ENCODE measurements around the gene FCMR.
"Not testable (repeated sequence)": the region's sequence is repeated elsewhere in the genome, so short reads cannot be mapped to it uniquely, and the experiment has no call there.

Gene FCMR

GRCh38 chr1:206855859-206856258, 65.9 kb downstream of the FCMR start:
- H3K36me3 ChIP-seq (replicated peaks; ENCODE audit: insufficient read depth, low read length): no peaks in the 10 kb centered on the region
- no peak overlapping the region for H2AFZ ChIP-seq (ENCODE audit: low read length)
- H3K27ac ChIP-seq (ENCODE audit: low read length): no peak overlapping the region
- no peak overlapping the region for H3K4me2 ChIP-seq (ENCODE audit: low read depth, low read length)
- H3K4me1 ChIP-seq (ENCODE audit: low read length): no peaks in the 10 kb centered on the region
- no peak overlapping the region for H3K9ac ChIP-seq (ENCODE audit: low read length)
- TF ChIP-seq EZH2 (optimal IDR thresholded peaks at IDR 0.05; ENCODE audit: low read depth, low read length) (no peak), EZH2phosphoT487 (IDR thresholded peaks at IDR 0.05; ENCODE audit: low read length) (no peak), CTCF (IDR thresholded peaks at IDR 0.05; ENCODE audit: low read length) (no peak)
- no peaks in the 10 kb centered on the region for H3K79me2 ChIP-seq (ENCODE audit: low read length)
- H3K27me3 ChIP-seq (replicated peaks; ENCODE audit: insufficient read depth, low read length): no peaks in the 10 kb centered on the region
- no peaks in the 10 kb centered on the region for H3F3A ChIP-seq (ENCODE audit: insufficient read depth, low read length)
- no peak overlapping the region for H3K4me3 ChIP-seq (ENCODE audit: low read length)
- no peaks in the 10 kb centered on the region for H3K9me2 ChIP-seq (replicated peaks; ENCODE audit: insufficient read depth, low read length)
- DNase-seq: no peak
- no peaks in the 10 kb centered on the region for H3K9me3 ChIP-seq (replicated peaks; ENCODE audit: insufficient read depth, low read length)
- no peaks in the 10 kb centered on the region for H4K20me1 ChIP-seq (ENCODE audit: insufficient read depth, low read length)

- Histone ChIP-seq H2AFZ (ENCODE audit: low read length) (no peak overlapping the region), H3K4me2 (ENCODE audit: low read depth, low read length) (no peak overlapping the region), H3K9ac (ENCODE audit: low read length) (no peak overlapping the region), H3K79me2 (ENCODE audit: low read length) (no peaks in the 10 kb centered on the region), H3K4me1 (ENCODE audit: low read length) (no peaks in the 10 kb centered on the region), H3K9me3 (replicated peaks; ENCODE audit: insufficient read depth, low read length) (no peaks in the 10 kb centered on the region), H3K27ac (ENCODE audit: low read length) (no peak overlapping the region), H3F3A (ENCODE audit: insufficient read depth, low read length) (no peaks in the 10 kb centered on the region), H4K20me1 (ENCODE audit: insufficient read depth, low read length) (no peaks in the 10 kb centered on the region), H3K4me3 (ENCODE audit: low read length) (no peak overlapping the region), H3K9me2 (replicated peaks; ENCODE audit: insufficient read depth, low read length) (no peaks in the 10 kb centered on the region), H3K27me3 (replicated peaks; ENCODE audit: insufficient read depth, low read length) (no peaks in the 10 kb centered on the region), H3K36me3 (replicated peaks; ENCODE audit: insufficient read depth, low read length) (no peaks in the 10 kb centered on the region)
- TF ChIP-seq EZH2phosphoT487 (IDR thresholded peaks at IDR 0.05; ENCODE audit: low read length): no peak
- no peak for DNase-seq
Observed at GRCh38 chr1:206854401-206855129, 67.2 kb downstream of the FCMR start.

GRCh38 chr1:206853696-206854095, 68.0 kb downstream of the FCMR start:
- H3K4me2 ChIP-seq (ENCODE audit: low read depth, low read length); H3K27me3 ChIP-seq (replicated peaks; ENCODE audit: insufficient read depth, low read length): not testable (repeated sequence)

More at GRCh38 chr1:206853696-206854095, 68.0 kb downstream of the FCMR start:
- H4K20me1 ChIP-seq (ENCODE audit: insufficient read depth, low read length); H2AFZ ChIP-seq (ENCODE audit: low read length); H3K9me3 ChIP-seq (replicated peaks; ENCODE audit: insufficient read depth, low read length); H3K27ac ChIP-seq (ENCODE audit: low read length); H3K9ac ChIP-seq (ENCODE audit: low read length); H3K4me1 ChIP-seq (ENCODE audit: low read length); H3K4me3 ChIP-seq (ENCODE audit: low read length); H3K9me2 ChIP-seq (replicated peaks; ENCODE audit: insufficient read depth, low read length); H3K36me3 ChIP-seq (replicated peaks; ENCODE audit: insufficient read depth, low read length); H3F3A ChIP-seq (ENCODE audit: insufficient read depth, low read length); DNase-seq; H3K79me2 ChIP-seq (ENCODE audit: low read length): not testable (repeated sequence)
